Keratinocyte (primary cell): ENCODE measurements around the gene BRINP1.

Experiments used
- EZH2 ChIP-seq: IDR thresholded peaks from one replicate; pipeline ENCODE4 v1.6.1; 2012; ENCODE audit warnings: inconsistent platforms, mild to moderate bottlenecking, low read length, moderate library complexity
- TF ChIP-seq, protein P1 (sequence below), 3 experiments: IDR thresholded peaks in 1 of 3; conservative IDR thresholded peaks in 1 of 3; optimal IDR thresholded peaks in 1 of 3; 2 replicates in 2 of 3; 3 replicates in 1 of 3; pipeline versions ENCODE3 to v1.5.1; 2011; ENCODE audit warnings: low read length in 3 of 3, mild to moderate bottlenecking in 3 of 3, moderate library complexity in 2 of 3, control low read depth in 1 of 3, inconsistent platforms in 1 of 3; ENCODE audit not compliant: insufficient read depth in 2 of 3; ENCODE audit errors: extremely low read depth in 1 of 3

GRCh38 chr9:119289740-119290433 is 79.3 kb downstream of the BRINP1 start:
- TF ChIP-seq, protein P1, sequence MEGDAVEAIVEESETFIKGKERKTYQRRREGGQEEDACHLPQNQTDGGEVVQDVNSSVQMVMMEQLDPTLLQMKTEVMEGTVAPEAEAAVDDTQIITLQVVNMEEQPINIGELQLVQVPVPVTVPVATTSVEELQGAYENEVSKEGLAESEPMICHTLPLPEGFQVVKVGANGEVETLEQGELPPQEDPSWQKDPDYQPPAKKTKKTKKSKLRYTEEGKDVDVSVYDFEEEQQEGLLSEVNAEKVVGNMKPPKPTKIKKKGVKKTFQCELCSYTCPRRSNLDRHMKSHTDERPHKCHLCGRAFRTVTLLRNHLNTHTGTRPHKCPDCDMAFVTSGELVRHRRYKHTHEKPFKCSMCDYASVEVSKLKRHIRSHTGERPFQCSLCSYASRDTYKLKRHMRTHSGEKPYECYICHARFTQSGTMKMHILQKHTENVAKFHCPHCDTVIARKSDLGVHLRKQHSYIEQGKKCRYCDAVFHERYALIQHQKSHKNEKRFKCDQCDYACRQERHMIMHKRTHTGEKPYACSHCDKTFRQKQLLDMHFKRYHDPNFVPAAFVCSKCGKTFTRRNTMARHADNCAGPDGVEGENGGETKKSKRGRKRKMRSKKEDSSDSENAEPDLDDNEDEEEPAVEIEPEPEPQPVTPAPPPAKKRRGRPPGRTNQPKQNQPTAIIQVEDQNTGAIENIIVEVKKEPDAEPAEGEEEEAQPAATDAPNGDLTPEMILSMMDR (optimal IDR thresholded peaks at IDR 0.05 in 1 of 3, IDR thresholded peaks at IDR 0.05 in 1 of 3, conservative IDR thresholded peaks at IDR 0.05 in 1 of 3; ENCODE audit: extremely low read depth in 1 of 3, insufficient read depth in 2 of 3, low read length in 3 of 3): peak; percentile 36 to 60 (median 50)
- TF ChIP-seq EZH2: no peak
